ENCODE results near the gene RGL1.

DNA sequence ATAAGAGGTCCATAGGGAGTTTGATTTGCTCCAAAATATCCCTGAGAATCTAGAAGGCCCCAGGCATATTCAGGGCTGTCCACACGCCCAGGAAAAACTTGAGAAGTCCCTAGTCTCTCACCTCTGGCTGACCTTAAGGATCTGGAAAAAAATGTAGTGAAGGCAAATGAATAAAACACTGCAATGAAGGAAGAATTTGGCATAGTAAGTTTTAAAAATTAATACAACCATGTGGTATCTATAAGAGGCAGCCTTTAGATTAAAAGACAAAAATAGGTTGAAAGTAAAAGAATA, 141.3 kb downstream of the RGL1 start:
- TF ChIP-seq CTCF (IDR thresholded peaks at IDR 0.05) (no peak), EZH2phosphoT487 (IDR thresholded peaks at IDR 0.05) (no peak), EZH2 (IDR thresholded peaks at IDR 0.05) (no peak)
